HepG2 (cell line): Measurements from ENCODE around the gene RTN4RL2. TPM values are rescaled to one million over a fixed set of nuclear protein-coding genes. Genes with fewer than 3 reads are reported as not detected.
A peak's percentile ranks its signal among the peaks of the same experiment; 100 is the strongest.

Experiments used
- BCLAF1 ChIP-seq: fragments of 450-650 bp; IDR thresholded peaks from 2 replicates; pipeline ENCODE4 v1.6.1; 2017; ENCODE audit warnings: mild to moderate bottlenecking
- DPF2 ChIP-seq: sonication (generic); formaldehyde crosslinking; IDR thresholded peaks from 2 replicates; pipeline ENCODE4 v1.4.0; 2020; ENCODE audit warnings: mild to moderate bottlenecking, low read depth, missing genetic modification reagents, borderline replicate concordance
- ELK4 ChIP-seq: sonication (generic); formaldehyde crosslinking; IDR thresholded peaks from 2 replicates; pipeline ENCODE4 v1.9.0; 2021; ENCODE audit warnings: missing genetic modification reagents, borderline replicate concordance
- FOXJ3 ChIP-seq: sonication (generic); formaldehyde crosslinking; IDR thresholded peaks from 2 replicates; pipeline ENCODE4 v1.4.0; 2020; ENCODE audit warnings: missing genetic modification reagents, mild to moderate bottlenecking, borderline replicate concordance
- PHF21A ChIP-seq: sonication (generic); formaldehyde crosslinking; IDR thresholded peaks from 2 replicates; pipeline ENCODE4 v1.5.0; 2020; ENCODE audit warnings: mild to moderate bottlenecking, missing genetic modification reagents
- SRF ChIP-seq: IDR thresholded peaks from 2 replicates; pipeline ENCODE4 v1.6.1; 2011; ENCODE audit warnings: mild to moderate bottlenecking, low read depth, low read length, moderate library complexity
- SUZ12 ChIP-seq: fragments of 150-350 bp; IDR thresholded peaks from 2 replicates; pipeline ENCODE4 v1.6.1; 2014; ENCODE audit warnings: low read depth, low read length
- ZGPAT ChIP-seq: IDR thresholded peaks from 2 replicates; pipeline ENCODE4 v1.6.1; 2016; ENCODE audit warnings: mild to moderate bottlenecking
- ZMAT3 ChIP-seq: sonication (generic); formaldehyde crosslinking; conservative IDR thresholded peaks from 2 replicates; pipeline ENCODE4 v1.7.0; 2021; ENCODE audit warnings: missing genetic modification reagents
- ZNF143 ChIP-seq: sonication (generic); formaldehyde crosslinking; IDR thresholded peaks from 2 replicates; pipeline ENCODE4 v1.4.0; 2020; ENCODE audit warnings: missing genetic modification reagents
- ZNF343 ChIP-seq: sonication (generic); formaldehyde crosslinking; IDR thresholded peaks from 2 replicates; pipeline ENCODE4 v1.4.0; 2020; ENCODE audit warnings: mild to moderate bottlenecking, missing genetic modification reagents
- ZNF44 ChIP-seq: sonication (generic); formaldehyde crosslinking; IDR thresholded peaks from 2 replicates; pipeline ENCODE4 v1.5.1; 2020; ENCODE audit warnings: mild to moderate bottlenecking, missing genetic modification reagents
- ZNF607 ChIP-seq: sonication (generic); formaldehyde crosslinking; IDR thresholded peaks from 2 replicates; pipeline ENCODE4 v1.5.1; 2020; ENCODE audit warnings: missing genetic modification reagents, mild to moderate bottlenecking, borderline replicate concordance
- ZSCAN29 ChIP-seq: sonication (generic); formaldehyde crosslinking; conservative IDR thresholded peaks from 2 replicates; pipeline ENCODE4 v1.4.0; 2020; ENCODE audit warnings: mild to moderate bottlenecking, missing genetic modification reagents
- polyA plus RNA-seq, 8 experiments: library from polyadenylated mRNA; depleted of rRNA in 3 of 8; stranded (reverse) in 7 of 8; unstranded in 1 of 8; fragments of >200 nt; fragmentation: Illumina TruSeq in 4 of 8; extraction: Trizol in 4 of 8; gene quantifications; 2 replicates each; pipeline versions ENCODE4 v1.2.1 to v1.2.3, GENCODE V29; 2011 to 2016; ENCODE audit warnings: low read depth in 4 of 8, missing spikeins in 1 of 8, mixed read lengths in 1 of 8; ENCODE audit not compliant: insufficient read depth in 1 of 8
- total RNA-seq, 5 experiments: library from RNA; depleted of rRNA; stranded (reverse); fragments of >200 nt; fragmentation: Illumina TruSeq; extraction: Trizol; gene quantifications; 2 replicates each; pipeline ENCODE4 v1.2.3, GENCODE V29; 2016; ENCODE audit warnings: low read depth in 1 of 5
- TF ChIP-seq, protein P1 (sequence below): IDR thresholded peaks from 2 replicates; pipeline ENCODE4 v1.6.1; 2012; ENCODE audit warnings: low read length, improper control_type of control experiment
- TF ChIP-seq, protein P2 (sequence below): sonication (generic); formaldehyde crosslinking; IDR thresholded peaks from 2 replicates; pipeline ENCODE4 v1.5.0; 2020; ENCODE audit warnings: mild to moderate bottlenecking, missing genetic modification reagents

The RTN4RL2 gene
- total and polyA plus RNA-seq, 2 of the 13 experiments (the other 11 are each of a cell fraction or from before 2014, with no cell fraction given) = 1.3 to 4.3 TPM

- TF ChIP-seq SRF (peak; percentile 91), PHF21A (CRISPR knock-in tag) (no peak; the same call in 1 of the 2 replicates), ZNF44 (CRISPR knock-in tag) (no peak), SUZ12 (no peak), DPF2 (CRISPR knock-in tag) (no peak; the same call in 1 of the 2 replicates), ZNF607 (CRISPR knock-in tag) (0 out of 2 replicates have a peak, but pooled peaks have one; percentile 68), ELK4 (CRISPR knock-in tag) (no peak), ZSCAN29 (CRISPR knock-in tag) (no peak), BCLAF1 (no peak), ZNF343 (CRISPR knock-in tag) (no peak), ZMAT3 (no peak; the same call in 1 of the 2 replicates), FOXJ3 (CRISPR knock-in tag) (no peak), ZNF143 (no peak), ZGPAT (peak; percentile 21; the same call in 1 of the 2 replicates)
- TF ChIP-seq, protein P1, sequence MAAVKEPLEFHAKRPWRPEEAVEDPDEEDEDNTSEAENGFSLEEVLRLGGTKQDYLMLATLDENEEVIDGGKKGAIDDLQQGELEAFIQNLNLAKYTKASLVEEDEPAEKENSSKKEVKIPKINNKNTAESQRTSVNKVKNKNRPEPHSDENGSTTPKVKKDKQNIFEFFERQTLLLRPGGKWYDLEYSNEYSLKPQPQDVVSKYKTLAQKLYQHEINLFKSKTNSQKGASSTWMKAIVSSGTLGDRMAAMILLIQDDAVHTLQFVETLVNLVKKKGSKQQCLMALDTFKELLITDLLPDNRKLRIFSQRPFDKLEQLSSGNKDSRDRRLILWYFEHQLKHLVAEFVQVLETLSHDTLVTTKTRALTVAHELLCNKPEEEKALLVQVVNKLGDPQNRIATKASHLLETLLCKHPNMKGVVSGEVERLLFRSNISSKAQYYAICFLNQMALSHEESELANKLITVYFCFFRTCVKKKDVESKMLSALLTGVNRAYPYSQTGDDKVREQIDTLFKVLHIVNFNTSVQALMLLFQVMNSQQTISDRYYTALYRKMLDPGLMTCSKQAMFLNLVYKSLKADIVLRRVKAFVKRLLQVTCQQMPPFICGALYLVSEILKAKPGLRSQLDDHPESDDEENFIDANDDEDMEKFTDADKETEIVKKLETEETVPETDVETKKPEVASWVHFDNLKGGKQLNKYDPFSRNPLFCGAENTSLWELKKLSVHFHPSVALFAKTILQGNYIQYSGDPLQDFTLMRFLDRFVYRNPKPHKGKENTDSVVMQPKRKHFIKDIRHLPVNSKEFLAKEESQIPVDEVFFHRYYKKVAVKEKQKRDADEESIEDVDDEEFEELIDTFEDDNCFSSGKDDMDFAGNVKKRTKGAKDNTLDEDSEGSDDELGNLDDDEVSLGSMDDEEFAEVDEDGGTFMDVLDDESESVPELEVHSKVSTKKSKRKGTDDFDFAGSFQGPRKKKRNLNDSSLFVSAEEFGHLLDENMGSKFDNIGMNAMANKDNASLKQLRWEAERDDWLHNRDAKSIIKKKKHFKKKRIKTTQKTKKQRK = no peak
- TF ChIP-seq, protein P2, sequence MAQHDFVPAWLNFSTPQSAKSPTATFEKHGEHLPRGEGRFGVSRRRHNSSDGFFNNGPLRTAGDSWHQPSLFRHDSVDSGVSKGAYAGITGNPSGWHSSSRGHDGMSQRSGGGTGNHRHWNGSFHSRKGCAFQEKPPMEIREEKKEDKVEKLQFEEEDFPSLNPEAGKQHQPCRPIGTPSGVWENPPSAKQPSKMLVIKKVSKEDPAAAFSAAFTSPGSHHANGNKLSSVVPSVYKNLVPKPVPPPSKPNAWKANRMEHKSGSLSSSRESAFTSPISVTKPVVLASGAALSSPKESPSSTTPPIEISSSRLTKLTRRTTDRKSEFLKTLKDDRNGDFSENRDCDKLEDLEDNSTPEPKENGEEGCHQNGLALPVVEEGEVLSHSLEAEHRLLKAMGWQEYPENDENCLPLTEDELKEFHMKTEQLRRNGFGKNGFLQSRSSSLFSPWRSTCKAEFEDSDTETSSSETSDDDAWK (CRISPR knock-in tag) = no peak
Measured at GRCh38 chr11:57514538-57515331, 54.4 kb downstream of the RTN4RL2 start (continued).
